ENCODE data around the gene DECR2.
A peak's percentile ranks its signal among the peaks of the same experiment; 100 is the strongest.
"Not testable (repeated sequence)": the region's sequence is repeated elsewhere in the genome, so short reads cannot be mapped to it uniquely, and the experiment has no call there.

Gene DECR2

DNA sequence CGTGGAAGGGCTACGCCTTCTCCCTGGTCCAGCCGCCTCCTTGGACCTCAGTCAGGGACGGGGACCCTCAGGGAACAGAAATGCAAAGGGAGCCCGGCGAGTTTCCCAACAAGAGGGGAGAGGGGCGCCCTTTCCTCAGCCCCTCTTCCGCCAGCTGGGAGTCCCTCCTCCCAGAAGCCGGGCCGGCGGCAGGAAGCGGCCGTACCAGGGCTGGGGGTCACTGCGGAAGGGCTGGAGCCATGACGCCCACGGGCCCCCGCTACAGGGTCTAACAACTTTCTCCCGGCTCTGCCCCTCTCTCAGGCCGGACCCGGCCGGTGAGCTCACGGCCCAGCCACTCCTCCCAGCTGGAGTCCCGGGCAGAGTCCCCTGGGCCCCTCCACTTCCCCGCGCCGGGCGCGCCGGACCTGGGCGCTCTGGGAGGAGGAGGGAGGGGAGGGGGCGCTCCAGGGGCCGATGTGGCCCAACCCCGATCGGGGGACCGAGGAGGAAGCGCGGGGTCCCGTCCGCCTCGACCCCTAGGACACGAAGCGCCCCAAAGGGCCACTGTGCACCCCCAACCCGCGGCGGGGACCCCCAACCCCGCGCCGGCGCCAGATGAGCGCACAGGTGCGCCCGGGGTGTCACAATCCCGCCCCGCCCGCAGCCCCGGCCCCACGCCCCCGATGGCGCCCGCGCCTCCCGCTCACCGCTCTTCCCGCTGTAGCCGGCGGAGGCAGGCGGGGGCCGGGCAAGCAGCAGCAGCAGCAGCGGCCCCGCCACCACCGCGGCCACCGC lies 20.5 kb upstream of the DECR2 start:
- peaks cover 1% of the 10 kb centered on the region for H3K36me3 Mint-ChIP-seq (ENCODE audit: low read depth)

GRCh38 chr16:381789-382717 lies 19.6 kb upstream of the DECR2 start, which contains the start of gene PGAP6:
Gene PGAP6 (minus strand): TSS chr16:381978. CDS start chr16:381821, 157 bp downstream.
- H3K4me3 Mint-ChIP-seq: peak within 1 kb of the TSS; percentile 85
- H3K27me3 Mint-ChIP-seq (ENCODE audit: low read depth): peaks cover 9% of the 10 kb centered on the region
- peaks cover 1% of the 10 kb centered on the region for H3K36me3 Mint-ChIP-seq (ENCODE audit: low read depth)
- peaks cover 9% of the 10 kb centered on the region for H3K4me1 Mint-ChIP-seq (ENCODE audit: low read depth)
- H3K9me3 Mint-ChIP-seq: no peaks in the 10 kb centered on the region
- peak within 1 kb of the TSS; percentile 12 for H3K27ac Mint-ChIP-seq

More for the DNA sequence above, 20.5 kb upstream of the DECR2 start:
- Mint-ChIP-seq H3K27me3 (ENCODE audit: low read depth) (peaks cover 9% of the 10 kb centered on the region), H3K9me3 (no peaks in the 10 kb centered on the region), H3K4me1 (ENCODE audit: low read depth) (peaks cover 9% of the 10 kb centered on the region), H3K4me3 (peak overlapping the region; percentile 72), H3K27ac (no peak overlapping the region)

DNA sequence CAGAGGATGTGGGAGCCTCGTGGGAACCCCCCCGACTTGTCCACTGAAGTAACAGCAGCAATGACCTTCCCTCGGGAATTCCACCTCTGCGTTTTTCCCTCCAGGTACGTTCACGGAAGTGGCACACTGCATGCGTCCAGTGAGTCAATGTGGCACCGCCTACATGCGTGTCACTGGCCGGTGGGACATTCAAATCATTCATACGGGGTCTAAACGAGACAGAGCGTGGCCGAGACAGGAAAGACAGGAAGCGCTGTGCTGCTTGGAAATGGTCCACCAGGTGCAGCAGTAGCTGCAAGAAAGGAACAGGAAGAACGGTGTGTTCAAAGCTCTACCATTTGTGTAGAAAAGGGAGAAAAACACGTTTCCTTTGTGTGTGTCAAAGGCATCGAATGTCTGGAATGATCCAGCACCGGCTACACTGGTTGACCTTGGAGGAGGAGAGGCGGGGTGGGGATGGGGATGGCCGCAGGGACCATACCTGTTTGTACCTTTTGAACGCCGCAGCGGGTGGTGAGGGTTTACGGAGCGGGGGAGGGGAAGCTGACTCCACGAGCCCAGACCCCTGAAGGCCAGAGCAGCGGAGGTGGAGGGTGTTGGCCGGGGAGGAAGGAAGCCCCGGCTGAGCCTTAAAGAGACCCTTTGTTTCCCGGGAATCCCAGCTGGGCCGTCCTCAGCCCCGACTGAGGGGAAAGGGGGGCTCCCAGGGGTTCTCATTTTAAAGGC lies 18.2 kb upstream of the DECR2 start:
- Mint-ChIP-seq H3K4me1 (ENCODE audit: low read depth) (peaks cover 9% of the 10 kb centered on the region), H3K4me3 (peak overlapping the region; percentile 85), H3K27me3 (ENCODE audit: low read depth) (peaks cover 9% of the 10 kb centered on the region), H3K9me3 (no peaks in the 10 kb centered on the region), H3K36me3 (ENCODE audit: low read depth) (peaks cover 1% of the 10 kb centered on the region), H3K27ac (peak overlapping the region; percentile 12)

DNA sequence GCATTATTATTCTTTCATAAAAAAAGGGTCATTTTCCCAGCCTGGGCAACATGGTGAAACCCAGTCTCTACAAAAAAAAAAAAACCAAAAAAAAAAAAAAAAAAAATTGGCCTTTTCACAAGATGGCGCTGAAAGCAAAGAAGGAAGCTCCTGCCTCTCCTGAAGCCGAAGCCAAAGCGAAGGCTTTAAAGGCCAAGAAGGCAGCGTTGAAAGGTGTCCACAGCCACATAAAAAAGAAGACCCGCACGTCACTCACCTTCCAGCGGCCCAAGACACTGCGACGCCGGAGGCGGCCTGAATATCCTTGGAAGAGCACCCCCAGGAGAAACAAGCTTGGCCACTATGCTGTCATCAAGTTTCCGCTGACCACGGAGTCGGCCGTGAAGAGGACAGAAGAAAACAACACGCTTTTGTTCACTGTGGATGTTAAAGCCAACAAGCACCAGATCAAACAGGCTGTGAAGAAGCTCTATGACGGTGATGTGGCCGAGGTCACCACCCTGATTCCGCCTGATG lies 15.0 kb upstream of the DECR2 start:
- Mint-ChIP-seq H3K27me3 (ENCODE audit: low read depth) (peaks cover 9% of the 10 kb centered on the region), H3K9me3 (peaks cover 4% of the 10 kb centered on the region), H3K27ac (no peak overlapping the region), H3K36me3 (ENCODE audit: low read depth) (peaks cover 1% of the 10 kb centered on the region), H3K4me3 (no peak overlapping the region), H3K4me1 (ENCODE audit: low read depth) (peaks cover 9% of the 10 kb centered on the region)

DNA sequence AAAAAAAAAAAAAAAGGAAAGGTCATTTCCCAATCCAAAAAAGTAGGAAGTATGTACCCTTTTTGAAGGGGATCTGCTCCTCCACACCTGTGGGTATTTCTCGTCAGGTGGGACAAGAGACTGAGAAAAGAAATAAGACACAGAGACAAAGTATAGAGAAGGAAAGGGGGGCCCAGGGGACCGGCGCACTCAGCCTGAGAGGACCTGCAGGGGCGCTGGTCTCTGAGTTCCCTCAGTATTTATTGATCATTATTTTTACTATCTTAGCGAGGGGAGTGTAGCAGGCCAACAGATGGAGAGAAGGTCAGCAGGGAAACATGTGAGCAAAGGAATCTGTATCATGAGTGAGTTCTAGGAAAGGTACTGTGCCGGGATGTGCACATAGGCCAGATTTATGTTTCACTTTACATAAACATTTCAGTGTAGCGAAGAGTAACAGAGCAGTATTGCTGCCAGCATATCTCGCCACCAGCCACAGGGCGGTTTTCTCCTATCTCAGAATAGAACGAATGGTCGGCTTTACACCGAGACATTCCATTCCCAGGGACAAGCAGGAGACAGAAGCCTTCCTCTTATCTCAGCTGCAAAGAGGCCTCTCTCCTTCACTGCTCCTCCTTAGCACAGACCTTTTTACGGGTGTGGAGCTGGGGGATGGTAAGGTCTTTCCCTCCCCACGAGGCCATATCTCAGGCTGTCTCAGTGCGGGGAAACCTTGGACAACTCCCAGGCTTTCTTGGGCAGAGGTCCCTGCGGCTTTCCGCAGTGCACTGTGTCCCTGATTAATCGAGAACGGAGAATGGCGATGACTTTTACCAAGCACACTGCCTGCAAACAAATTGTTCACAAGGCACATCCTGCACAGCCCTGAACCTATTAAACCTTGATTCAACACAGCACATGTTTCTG lies 13.7 kb upstream of the DECR2 start:
- not testable (repeated sequence) for H3K9me3 Mint-ChIP-seq; H3K4me3 Mint-ChIP-seq; H3K27ac Mint-ChIP-seq; H3K27me3 Mint-ChIP-seq (ENCODE audit: low read depth); H3K36me3 Mint-ChIP-seq (ENCODE audit: low read depth); H3K4me1 Mint-ChIP-seq (ENCODE audit: low read depth)

GRCh38 chr16:389352-389751 lies 12.3 kb upstream of the DECR2 start:
- no peaks in the 10 kb centered on the region for H3K27me3 Mint-ChIP-seq (ENCODE audit: low read depth)
- peaks cover 9% of the 10 kb centered on the region for H3K9me3 Mint-ChIP-seq
- no peak overlapping the region for H3K4me3 Mint-ChIP-seq
- no peak overlapping the region for H3K27ac Mint-ChIP-seq
- H3K36me3 Mint-ChIP-seq (ENCODE audit: low read depth): no peaks in the 10 kb centered on the region
- H3K4me1 Mint-ChIP-seq (ENCODE audit: low read depth): peaks cover 3% of the 10 kb centered on the region

DNA sequence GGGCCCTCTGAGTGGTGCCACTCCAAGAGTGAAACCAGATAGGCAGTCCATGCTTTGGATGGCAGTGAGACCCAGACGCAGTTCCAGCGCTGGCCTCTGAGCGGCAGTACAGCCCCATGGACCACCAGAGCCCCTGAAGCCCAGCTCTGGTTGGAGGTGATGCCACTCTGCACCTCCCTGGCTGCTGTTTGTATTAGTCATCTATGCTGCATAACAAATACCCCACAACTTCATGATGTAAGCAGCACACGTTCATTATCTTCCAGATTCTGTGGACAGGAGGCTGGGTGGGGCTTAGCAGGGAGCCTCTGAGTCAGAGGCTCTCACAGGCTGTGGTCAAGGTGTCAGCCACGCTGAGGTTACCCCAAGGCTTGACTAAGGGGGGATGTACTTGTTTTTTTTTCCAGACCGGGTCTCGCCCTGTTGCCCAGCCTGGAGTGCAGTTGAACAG lies 9.8 kb upstream of the DECR2 start:
- Mint-ChIP-seq H3K27ac (no peak overlapping the region), H3K4me1 (ENCODE audit: low read depth) (peaks cover 9% of the 10 kb centered on the region), H3K36me3 (ENCODE audit: low read depth) (peaks cover 2% of the 10 kb centered on the region), H3K4me3 (no peak overlapping the region), H3K27me3 (ENCODE audit: low read depth) (peaks cover 11% of the 10 kb centered on the region), H3K9me3 (peaks cover 9% of the 10 kb centered on the region)

- Mint-ChIP-seq H3K27me3 (ENCODE audit: low read depth) (peaks cover 11% of the 10 kb centered on the region), H3K4me1 (ENCODE audit: low read depth) (peaks cover 9% of the 10 kb centered on the region), H3K4me3 (no peak overlapping the region), H3K36me3 (ENCODE audit: low read depth) (peaks cover 2% of the 10 kb centered on the region), H3K9me3 (peaks cover 9% of the 10 kb centered on the region), H3K27ac (no peak overlapping the region)
Observed at GRCh38 chr16:392450-393030, 9.1 kb upstream of the DECR2 start.

GRCh38 chr16:396199-396598 lies 5.5 kb upstream of the DECR2 start:
- Mint-ChIP-seq H3K9me3 (peaks cover 5% of the 10 kb centered on the region), H3K36me3 (ENCODE audit: low read depth) (peaks cover 3% of the 10 kb centered on the region), H3K4me3 (peak overlapping the region; percentile 86), H3K4me1 (ENCODE audit: low read depth) (peaks cover 20% of the 10 kb centered on the region), H3K27ac (no peak overlapping the region), H3K27me3 (ENCODE audit: low read depth) (peaks cover 11% of the 10 kb centered on the region)

DNA sequence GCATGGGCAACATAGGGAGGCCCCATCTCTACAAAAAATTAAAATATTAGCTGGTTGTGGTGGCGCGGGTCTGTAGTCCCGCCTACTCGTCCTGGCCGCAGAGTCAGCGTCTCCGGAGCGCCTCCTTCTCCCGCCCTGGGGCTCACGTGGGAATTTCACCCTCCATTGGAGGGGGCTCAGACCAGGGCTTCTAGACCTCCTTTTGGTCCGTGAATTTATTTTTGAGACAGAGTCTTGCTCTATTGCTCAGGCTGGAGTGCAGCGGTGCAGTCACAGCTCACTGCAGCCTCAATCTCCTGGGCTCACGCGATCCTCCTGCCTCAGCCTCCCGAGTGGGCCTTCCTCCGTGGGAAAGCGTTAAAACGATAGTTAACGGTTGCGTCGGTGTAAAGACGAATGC lies 5.1 kb upstream of the DECR2 start:
- Mint-ChIP-seq H3K27ac (peak overlapping the region; percentile 60), H3K27me3 (ENCODE audit: low read depth) (peaks cover 11% of the 10 kb centered on the region), H3K9me3 (peaks cover 5% of the 10 kb centered on the region), H3K36me3 (ENCODE audit: low read depth) (peaks cover 3% of the 10 kb centered on the region), H3K4me1 (ENCODE audit: low read depth) (peaks cover 20% of the 10 kb centered on the region), H3K4me3 (peak overlapping the region; percentile 86)

DNA sequence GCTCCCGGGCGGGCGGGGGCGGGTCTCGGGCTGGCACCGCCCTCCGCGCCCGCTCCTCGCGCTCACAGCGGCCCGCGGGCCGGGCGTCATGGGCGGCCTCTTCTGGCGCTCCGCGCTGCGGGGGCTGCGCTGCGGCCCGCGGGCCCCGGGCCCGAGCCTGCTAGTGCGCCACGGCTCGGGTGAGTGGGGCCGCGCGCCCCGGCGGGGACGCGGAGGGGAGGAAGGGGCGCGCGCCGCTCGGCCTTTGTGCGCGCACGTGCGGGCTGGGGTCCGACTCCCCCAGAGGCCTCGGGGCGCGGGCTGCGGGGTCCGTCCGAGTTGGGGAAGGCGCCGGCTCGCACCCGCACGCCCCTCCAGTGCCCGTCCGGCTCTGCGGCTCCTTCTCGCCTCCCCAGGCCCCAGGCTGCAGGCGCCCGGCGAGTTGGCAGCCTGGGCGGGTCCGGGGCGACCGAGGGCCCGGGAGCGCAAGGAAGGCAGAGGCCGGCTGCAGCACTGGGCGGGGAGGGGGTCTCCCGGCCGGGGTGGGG lies 4.5 kb upstream of the DECR2 start, which contains the start of gene NME4:
Gene NME4 (plus strand): TSS at position 65 of the 527 bp plus-strand sequence. CDS start 24 bp downstream, at position 89.
- Mint-ChIP-seq H3K4me1 (ENCODE audit: low read depth) (peaks cover 18% of the 10 kb centered on the region), H3K9me3 (no peaks in the 10 kb centered on the region), H3K27ac (peak within 1 kb of the TSS; percentile 60), H3K36me3 (ENCODE audit: low read depth) (peaks cover 3% of the 10 kb centered on the region), H3K27me3 (ENCODE audit: low read depth) (peaks cover 11% of the 10 kb centered on the region), H3K4me3 (peak within 1 kb of the TSS; percentile 86)

- Mint-ChIP-seq H3K4me3 (peak overlapping the region; percentile 48), H3K27ac (peak overlapping the region; percentile 18)
Observed at GRCh38 chr16:397736-398332, 3.9 kb upstream of the DECR2 start.

More at GRCh38 chr16:397736-398332, 3.9 kb upstream of the DECR2 start:
- Mint-ChIP-seq H3K36me3 (ENCODE audit: low read depth) (peaks cover 3% of the 10 kb centered on the region), H3K9me3 (no peaks in the 10 kb centered on the region), H3K4me1 (ENCODE audit: low read depth) (peaks cover 17% of the 10 kb centered on the region), H3K27me3 (ENCODE audit: low read depth) (peaks cover 11% of the 10 kb centered on the region)
